NCI-H460 (cell line): ENCODE data around the gene AURKA. TPM values are rescaled to one million over a fixed set of nuclear protein-coding genes. Genes with fewer than 3 reads are reported as not detected.
"Not testable (repeated sequence)": the region's sequence is repeated elsewhere in the genome, so short reads cannot be mapped to it uniquely, and the experiment has no call there.

ENCODE experiments used
- DNase-seq: peaks from one replicate; pipeline ENCODE4 v3.0.0-alpha.2; 2016; ENCODE audit warnings: low read depth; ENCODE audit errors: extremely low read depth
- total RNA-seq: library from RNA; depleted of rRNA; stranded (reverse); fragments of >200 nt; shearing (Covaris generic); gene quantifications from 2 replicates; pipeline ENCODE4 v1.2.3, GENCODE V29; 2014

The AURKA gene
- total RNA-seq, 1 experiment from 2014 or later, result 178 TPM

DNA sequence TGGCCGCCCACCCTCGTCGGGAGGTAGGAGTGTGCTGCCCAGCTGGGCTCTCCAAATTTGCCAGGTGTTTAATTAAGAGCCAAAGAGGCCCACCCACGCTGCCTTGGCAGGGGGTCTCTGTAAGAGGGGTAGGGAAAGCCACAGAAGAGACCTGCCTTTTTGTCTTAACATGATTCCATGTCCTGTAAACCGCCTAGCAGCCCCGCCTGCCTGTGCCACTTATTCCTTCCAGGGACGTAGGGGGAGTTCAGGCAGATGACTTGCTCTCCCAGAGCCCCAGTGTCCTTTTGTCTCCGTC is 31.2 kb downstream of the AURKA start:
- no peak for DNase-seq

- DNase-seq, result no peak
Observed at GRCh38 chr20:56360133-56360907, 31.7 kb downstream of the AURKA start.

DNA sequence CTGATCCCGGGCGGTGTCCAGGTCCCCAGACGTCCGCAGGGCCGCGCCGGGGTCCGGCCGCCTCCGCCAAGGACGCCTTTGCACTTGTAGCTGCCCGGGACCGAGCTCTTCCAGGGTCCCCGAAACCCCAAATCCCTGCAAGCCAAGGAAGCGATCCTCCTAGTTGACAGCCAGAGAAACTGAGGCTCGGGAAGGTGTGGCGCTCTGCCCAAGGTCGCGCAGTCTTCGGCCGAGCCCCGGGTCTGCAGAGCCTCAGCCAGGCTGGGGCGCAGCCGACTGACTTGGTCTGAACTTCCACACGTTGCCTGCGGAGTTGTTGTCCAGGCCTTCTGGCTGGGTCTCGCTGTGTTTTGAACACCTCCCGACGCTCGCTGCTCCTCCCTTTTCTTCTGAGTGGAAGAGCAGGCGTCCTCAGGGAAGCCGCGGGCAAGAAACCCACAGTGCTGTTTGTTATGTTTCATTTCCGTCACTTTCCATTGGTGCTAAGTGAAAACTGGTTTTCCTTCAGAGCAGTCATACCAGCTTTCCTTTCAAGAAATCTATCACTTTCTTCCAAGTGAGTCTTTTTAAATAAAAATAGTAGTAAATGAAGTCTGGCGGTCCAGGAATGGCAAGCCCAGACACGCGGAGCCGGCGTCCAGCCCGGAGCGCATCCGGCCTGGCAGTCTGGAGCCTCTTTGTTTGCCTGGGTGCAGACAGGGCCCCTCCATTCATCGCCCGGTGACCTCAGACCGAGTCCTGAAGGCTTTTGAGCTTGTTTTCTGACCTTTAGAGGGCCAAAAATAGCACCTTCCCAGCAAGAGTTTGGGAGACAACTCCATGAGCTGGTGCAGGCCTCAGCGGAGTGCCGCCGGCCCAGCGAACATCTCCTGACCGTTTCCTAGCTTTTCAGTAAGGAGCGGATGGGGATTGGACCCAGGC is 32.5 kb downstream of the AURKA start:
- no peak for DNase-seq

GRCh38 chr20:56358600-56359211 is 33.3 kb downstream of the AURKA start, which contains the start of gene FAM210B:
FAM210B (plus strand) TSS chr20:56358974; CDS start chr20:56359006, 32 bp downstream.
- DNase-seq, result peak; percentile 92

- peak; percentile 32 for DNase-seq
Observed at GRCh38 chr20:56358070-56358469, 33.9 kb downstream of the AURKA start.

DNA sequence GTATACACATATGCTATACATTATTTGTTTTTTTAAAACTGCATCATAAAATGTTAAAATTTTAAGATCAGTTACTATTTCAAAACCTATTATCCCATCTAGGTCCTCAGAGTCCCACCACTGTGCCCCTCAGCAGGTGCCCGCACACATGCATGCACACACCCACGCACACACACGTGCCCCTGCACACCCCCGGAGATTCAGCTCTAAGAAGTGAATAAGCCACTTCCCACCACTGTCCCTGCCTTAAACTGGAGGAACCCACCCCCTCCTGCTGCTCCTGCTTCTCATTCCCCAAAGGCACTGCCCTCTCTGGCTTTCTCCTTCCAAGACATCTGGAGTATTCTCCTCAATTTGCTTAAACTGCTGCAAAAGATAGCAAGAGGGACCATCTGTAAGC is 38.7 kb downstream of the AURKA start:
- DNase-seq, result no peak

- no peak for DNase-seq
Observed at GRCh38 chr20:56352345-56353055, 39.5 kb downstream of the AURKA start.

DNA sequence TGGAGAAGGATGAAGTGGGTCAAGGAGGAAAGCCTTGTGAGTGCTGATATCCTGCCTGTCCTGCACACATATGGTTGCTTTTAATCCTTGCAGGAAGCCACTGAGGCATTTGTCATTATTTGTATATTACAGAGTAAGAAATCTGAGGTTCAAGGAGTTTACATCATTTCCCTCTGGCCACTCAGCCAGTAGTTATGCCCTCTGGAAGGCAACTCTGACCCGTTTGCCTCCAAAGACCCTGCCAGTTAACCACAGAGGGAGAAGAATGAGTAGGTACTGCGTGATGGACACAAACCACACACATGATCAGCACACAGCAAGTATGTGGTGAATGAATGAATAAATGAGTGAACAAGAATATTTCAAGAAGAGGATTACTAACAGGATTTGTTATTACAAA is 41.2 kb downstream of the AURKA start:
- no peak for DNase-seq

- peak; percentile 49 for DNase-seq
Observed at GRCh38 chr20:56348746-56349145, 43.3 kb downstream of the AURKA start.

DNA sequence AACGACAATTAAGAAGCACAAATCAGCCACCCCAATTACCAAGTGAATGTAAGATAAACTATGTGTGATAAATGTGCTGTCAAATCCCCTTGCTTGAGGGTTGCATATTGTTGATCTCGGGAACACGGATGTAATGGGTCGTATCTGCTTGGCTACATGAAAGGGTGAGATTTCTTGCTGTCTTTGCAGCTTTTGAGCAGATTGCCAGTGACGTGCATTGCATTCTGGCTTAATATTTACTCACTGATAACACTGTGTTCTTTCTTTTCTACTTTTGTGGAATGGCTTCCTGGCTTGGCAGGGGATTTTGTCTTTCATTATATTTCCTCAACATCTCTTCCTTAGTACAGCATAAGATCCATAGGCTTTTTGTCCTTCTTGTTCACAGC is 43.7 kb downstream of the AURKA start:
- DNase-seq, result peak; percentile 85

DNA sequence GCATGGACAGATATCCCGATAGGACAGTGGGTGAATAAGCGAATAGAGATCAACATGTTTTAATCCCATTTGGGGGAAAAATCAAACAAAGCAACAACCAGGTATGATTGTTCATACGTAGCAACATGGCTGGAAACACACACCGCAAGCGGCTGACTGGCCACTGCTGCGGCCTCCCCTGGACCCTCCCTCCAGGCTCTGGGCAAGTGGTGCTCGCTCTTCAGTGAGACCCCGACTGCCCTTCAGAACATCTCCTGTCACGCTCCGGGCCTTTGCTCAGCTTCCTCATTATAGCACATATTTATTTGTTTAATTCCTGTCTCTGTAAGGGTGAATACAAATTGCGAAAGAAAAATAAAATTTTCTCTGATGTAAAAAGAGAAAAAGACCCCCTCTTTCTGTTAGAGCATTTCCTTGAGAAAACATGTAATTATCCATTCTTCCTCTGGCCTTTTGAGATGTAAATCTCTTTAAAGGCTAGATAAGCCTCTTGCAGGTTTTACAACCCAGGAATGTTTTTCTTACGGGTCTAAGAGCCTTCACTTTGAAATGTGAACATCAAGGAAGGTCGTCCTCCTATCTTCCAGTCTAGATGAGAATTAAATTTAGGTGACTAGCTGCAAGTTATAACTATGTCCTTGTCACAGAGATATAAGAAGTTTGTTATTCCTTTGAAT is 44.2 kb downstream of the AURKA start:
- no peak for DNase-seq

DNA sequence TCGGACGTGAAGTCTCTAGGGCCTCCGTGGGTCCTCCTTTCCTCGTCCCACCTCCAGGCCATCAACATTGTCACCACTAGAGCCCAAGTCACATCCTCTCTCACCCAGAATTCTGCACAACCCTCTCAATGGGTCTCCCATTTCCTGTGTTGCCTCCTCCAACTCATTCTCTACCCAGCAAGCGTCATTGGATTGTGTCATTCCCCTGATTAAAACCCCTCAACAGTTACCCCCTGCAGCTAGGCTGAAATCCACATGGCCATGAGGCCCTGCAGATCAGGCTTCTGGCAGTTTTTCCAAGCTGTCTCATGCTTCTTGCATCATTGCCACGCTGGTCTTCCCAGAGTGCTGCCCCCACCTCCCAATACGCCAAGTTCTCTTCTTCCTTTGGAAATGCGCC is 46.1 kb downstream of the AURKA start:
- no peak for DNase-seq

DNA sequence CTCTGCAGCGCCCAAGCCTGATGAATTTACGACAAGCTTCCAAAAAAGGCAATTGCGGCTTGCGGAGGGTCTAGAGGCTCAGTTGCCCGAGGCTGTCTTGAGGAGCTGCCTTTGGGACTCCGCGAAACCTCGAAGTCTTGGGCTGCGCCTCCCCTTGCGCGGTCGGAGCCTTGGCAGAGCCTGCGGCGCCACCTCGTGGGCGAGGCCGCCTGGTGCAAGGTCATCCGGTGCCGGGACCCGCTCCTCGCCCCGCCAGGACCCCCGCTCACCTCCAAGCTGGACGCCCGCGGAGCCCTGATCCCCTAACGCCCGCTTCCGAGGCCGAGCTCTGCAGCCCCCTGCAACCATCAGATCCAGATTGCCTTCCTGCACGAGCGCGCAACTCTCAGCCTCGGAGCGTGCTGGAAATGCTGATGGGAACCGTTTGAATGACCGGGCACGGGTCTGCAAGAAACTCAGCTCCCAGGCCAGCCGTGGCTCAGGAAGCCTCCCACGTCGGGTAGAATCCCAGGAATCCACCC is 48.1 kb downstream of the AURKA start:
- DNase-seq, result no peak

DNA sequence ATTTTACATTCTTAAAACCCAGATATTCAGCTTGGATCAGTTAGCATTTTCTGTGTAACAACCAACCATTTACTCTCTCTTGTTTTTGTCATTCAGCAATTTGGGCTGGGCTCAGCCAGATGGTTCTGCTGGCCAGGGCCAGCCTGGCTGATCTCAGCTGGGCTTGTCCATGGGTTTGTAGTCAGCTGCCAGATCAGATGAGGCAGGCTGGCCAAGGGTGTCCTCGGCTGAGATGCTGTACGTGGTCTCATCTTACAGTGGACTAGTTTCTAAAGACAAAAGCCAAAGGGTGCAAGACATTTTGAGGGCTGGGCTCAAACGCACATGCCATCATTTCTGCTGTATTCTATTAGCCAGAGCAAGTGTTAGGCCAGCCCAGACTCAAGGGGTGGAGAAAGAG is 49.2 kb downstream of the AURKA start:
- no peak for DNase-seq

GRCh38 chr20:56336709-56337108 is 55.3 kb downstream of the AURKA start:
- DNase-seq, result not testable (repeated sequence)

- DNase-seq, result no peak
Observed at GRCh38 chr20:56328861-56329260, 63.2 kb downstream of the AURKA start.

DNA sequence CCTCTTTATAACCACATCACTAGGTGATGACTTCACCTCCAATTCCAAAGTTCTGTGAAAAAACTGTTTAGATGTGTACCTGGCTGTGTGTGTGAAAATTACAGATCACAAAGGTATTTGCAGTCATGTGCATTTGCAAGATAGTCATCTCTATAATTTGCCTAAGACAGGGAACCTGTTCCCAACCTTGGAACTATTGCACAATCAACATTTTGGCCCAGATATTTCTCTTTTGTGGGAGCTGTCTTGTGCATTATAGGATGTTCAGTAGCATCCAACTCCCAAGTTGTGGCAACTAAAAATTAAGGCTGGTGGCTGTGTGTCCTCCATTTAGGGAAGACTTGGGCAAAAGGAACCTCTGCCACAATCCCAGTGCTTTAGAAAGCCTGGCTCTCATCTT is 67.2 kb downstream of the AURKA start:
- no peak for DNase-seq

GRCh38 chr20:56323656-56324055 is 68.4 kb downstream of the AURKA start:
- no peak for DNase-seq

DNA sequence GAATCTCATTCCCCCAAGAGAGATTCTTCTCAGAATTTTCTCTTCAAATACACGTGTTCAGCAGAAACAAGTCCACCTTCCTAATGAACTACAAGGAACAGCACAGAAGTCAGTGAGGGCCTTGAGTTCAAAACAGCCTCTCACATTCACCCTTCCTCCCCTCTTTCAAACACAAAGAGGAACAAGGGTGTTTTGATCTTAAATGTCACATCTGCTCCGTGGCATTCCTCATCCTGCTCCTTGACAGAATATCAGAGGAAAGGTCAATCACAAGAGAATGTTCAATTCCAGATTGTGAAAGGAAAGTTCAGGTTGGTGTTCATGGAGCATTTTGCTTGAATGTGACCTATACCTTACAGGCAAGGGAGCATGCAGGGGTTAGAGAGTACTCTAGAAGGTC is 68.8 kb downstream of the AURKA start:
- DNase-seq, result no peak

GRCh38 chr20:56322681-56323080 is 69.3 kb downstream of the AURKA start:
- DNase-seq, result no peak
